ENCODE results near the gene KRT73. TPM values are rescaled to one million over a fixed set of nuclear protein-coding genes. Genes with fewer than 3 reads are reported as not detected.

KRT73 gene
- total and polyA plus RNA-seq, 8 donors: not detected

GRCh38 chr12:52612431-52613383 is 5.7 kb downstream of the KRT73 start:
- 77 to 83% (median 78%) methylated on average over 5 of the region's 5 CpGs for WGBS, 5 donors
- Histone ChIP-seq H3K4me3 (no peak overlapping the region), H3K27ac (no peak overlapping the region), H3K27me3 (peaks cover 0 to 53% (median 9%) of the 10 kb centered on the region in 3 donors), H3K36me3 (no peaks in the 10 kb centered on the region), H3K9me3 (no peaks in the 10 kb centered on the region), H3K4me1 (no peaks in the 10 kb centered on the region)
- TF ChIP-seq POLR2AphosphoS5 (IDR thresholded peaks at IDR 0.05): no peak
- no peak for DNase-seq
- intact Hi-C loops (cut with DNase I; ENCODE audit: low total_unique reads): no loop called here

DNA sequence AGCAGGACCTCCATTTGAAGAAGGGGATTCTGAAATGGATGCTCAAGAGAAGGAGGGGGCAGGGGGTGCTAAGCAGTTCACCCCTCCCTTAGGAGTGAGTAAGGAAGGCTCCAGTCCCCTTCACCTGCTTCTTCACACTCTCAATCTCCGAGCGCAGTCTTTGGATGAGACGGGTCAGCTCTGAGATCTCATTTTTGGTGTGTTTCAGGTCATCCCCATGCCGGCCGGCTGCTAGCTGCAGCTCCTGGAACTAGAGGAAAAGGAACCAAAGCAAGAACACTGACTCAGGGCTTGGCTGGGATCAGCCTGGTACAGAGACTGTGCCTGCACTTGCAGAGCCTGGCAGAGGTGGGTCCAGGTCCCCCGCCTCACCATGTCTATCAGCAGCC is 7.3 kb downstream of the KRT73 start:
- 87 to 96% (median 94%) methylated on average over 6 of the region's 6 CpGs for WGBS, 5 donors
- intact Hi-C loops (cut with DNase I; ENCODE audit: low total_unique reads): no loop called here

DNA sequence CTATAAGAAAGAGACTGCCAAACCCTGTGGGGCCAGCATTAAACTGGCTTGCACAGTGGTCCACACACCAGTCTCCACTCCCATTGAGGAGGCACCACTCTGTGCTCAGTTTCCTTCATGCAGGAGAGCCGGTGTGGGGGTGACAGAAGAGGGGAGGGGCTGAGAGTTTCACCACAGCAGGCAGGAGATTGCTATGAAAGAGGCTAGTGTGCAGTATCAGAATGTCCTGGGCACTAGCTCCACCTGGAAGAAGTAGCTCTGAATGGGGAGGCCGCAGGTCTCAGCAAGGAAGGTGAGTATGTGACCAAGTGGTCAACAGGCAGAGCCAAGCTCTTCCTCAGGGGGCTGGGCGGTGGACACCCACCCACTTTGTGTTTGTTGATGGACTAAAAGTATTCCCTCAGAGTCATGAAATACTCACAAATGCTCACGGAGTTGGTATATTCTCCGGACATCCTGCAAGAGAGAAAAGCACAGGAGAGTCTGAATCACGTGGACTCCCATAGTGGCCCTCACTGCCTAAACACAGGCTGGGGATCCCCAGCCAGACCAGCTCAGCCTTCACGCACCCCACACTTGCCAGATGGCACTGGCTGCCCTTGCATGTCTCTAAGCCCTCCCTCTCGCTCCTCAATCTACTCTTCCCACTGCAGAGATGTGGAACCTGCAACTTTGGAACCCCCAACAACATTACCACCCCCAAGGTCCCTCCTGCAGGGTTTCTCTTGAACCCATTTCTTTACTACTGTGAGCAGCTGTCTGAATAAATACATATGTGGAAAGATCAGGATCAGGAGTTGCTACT is 9.3 kb downstream of the KRT73 start:
- Histone ChIP-seq H3K9me3 (no peaks in the 10 kb centered on the region), H3K27ac (no peak overlapping the region), H3K36me3 (no peaks in the 10 kb centered on the region), H3K27me3 (peaks cover 0 to 48% (median 9%) of the 10 kb centered on the region in 3 donors), H3K4me3 (no peak overlapping the region), H3K4me1 (no peaks in the 10 kb centered on the region)
- intact Hi-C loops (cut with DNase I; ENCODE audit: low total_unique reads): no loop called here
- TF ChIP-seq, protein P1, sequence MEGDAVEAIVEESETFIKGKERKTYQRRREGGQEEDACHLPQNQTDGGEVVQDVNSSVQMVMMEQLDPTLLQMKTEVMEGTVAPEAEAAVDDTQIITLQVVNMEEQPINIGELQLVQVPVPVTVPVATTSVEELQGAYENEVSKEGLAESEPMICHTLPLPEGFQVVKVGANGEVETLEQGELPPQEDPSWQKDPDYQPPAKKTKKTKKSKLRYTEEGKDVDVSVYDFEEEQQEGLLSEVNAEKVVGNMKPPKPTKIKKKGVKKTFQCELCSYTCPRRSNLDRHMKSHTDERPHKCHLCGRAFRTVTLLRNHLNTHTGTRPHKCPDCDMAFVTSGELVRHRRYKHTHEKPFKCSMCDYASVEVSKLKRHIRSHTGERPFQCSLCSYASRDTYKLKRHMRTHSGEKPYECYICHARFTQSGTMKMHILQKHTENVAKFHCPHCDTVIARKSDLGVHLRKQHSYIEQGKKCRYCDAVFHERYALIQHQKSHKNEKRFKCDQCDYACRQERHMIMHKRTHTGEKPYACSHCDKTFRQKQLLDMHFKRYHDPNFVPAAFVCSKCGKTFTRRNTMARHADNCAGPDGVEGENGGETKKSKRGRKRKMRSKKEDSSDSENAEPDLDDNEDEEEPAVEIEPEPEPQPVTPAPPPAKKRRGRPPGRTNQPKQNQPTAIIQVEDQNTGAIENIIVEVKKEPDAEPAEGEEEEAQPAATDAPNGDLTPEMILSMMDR (IDR thresholded peaks at IDR 0.05): no peak
- TF ChIP-seq POLR2A (IDR thresholded peaks at IDR 0.05): no peak
- no peak for TF ChIP-seq POLR2AphosphoS5 (IDR thresholded peaks at IDR 0.05)
- no peak for TF ChIP-seq EP300 (IDR thresholded peaks at IDR 0.05)
- 68 to 80% (median 76%) methylated on average over 8 of the region's 8 CpGs for WGBS, 5 donors
- DNase-seq: no peak

More for the DNA sequence above, 7.3 kb downstream of the KRT73 start:
- Histone ChIP-seq H3K27me3 (peaks cover 0 to 45% (median 9%) of the 10 kb centered on the region in 3 donors), H3K4me1 (no peaks in the 10 kb centered on the region), H3K36me3 (no peaks in the 10 kb centered on the region), H3K4me3 (no peak overlapping the region), H3K27ac (no peak overlapping the region), H3K9me3 (no peaks in the 10 kb centered on the region)
- TF ChIP-seq POLR2A (IDR thresholded peaks at IDR 0.05) (no peak), POLR2AphosphoS5 (IDR thresholded peaks at IDR 0.05) (no peak), EP300 (IDR thresholded peaks at IDR 0.05) (no peak)
- TF ChIP-seq, protein P1 (IDR thresholded peaks at IDR 0.05): no peak
- DNase-seq: no peak

- H3K4me1 ChIP-seq: no peaks in the 10 kb centered on the region
- 56 to 80% (median 68%) methylated on average over 4 to 6 of the region's 6 CpGs for WGBS, 5 donors
- H3K27me3 ChIP-seq: peaks cover 0 to 48% (median 9%) of the 10 kb centered on the region in 3 donors
- H3K9me3 ChIP-seq: no peaks in the 10 kb centered on the region
- DNase-seq: no peak
- intact Hi-C loops (cut with DNase I; ENCODE audit: low total_unique reads): no loop called here
- TF ChIP-seq EP300 (IDR thresholded peaks at IDR 0.05) (no peak), POLR2AphosphoS5 (IDR thresholded peaks at IDR 0.05) (no peak), POLR2A (IDR thresholded peaks at IDR 0.05) (no peak)
- TF ChIP-seq, protein P1 (IDR thresholded peaks at IDR 0.05): no peak
- H3K36me3 ChIP-seq: no peaks in the 10 kb centered on the region
- H3K27ac ChIP-seq: no peak overlapping the region
- H3K4me3 ChIP-seq: no peak overlapping the region
These were observed 10.2 kb downstream of the KRT73 start for GRCh38 chr12:52608161-52608560.
